Trophoblast cell (in vitro differentiated cells and primary cell): ENCODE measurements around the gene PAQR9.

Experiments
- DNase-seq, 2 donors: peaks; one replicate each; pipeline ENCODE4 v3.0.0-alpha.2; 2016
- H2AFZ ChIP-seq: 2 replicates; pipeline ENCODE4 v1.6.1; 2013; ENCODE audit warnings: low read length, moderate library complexity, mild to moderate bottlenecking; ENCODE audit not compliant: insufficient read depth, poor library complexity
- H2AK5ac ChIP-seq: 2 replicates; pipeline ENCODE4 v1.6.1; 2013; ENCODE audit warnings: mild to moderate bottlenecking, low read length
- H2BK120ac ChIP-seq: 2 replicates; pipeline ENCODE4 v1.6.1; 2013; ENCODE audit warnings: low read length, mild to moderate bottlenecking, moderate library complexity; ENCODE audit not compliant: insufficient read depth, poor library complexity
- H2BK12ac ChIP-seq: 2 replicates; pipeline ENCODE4 v1.6.1; 2013; ENCODE audit warnings: mild to moderate bottlenecking, low read length, moderate library complexity
- H2BK5ac ChIP-seq: 2 replicates; pipeline ENCODE4 v1.6.1; 2013; ENCODE audit warnings: low read length, low read depth, moderate library complexity, mild to moderate bottlenecking; ENCODE audit not compliant: poor library complexity
- H3K14ac ChIP-seq: 2 replicates; pipeline ENCODE4 v1.6.1; 2013; ENCODE audit warnings: mild to moderate bottlenecking, low read length
- H3K18ac ChIP-seq: 2 replicates; pipeline ENCODE4 v1.6.1; 2013; ENCODE audit warnings: mild to moderate bottlenecking, low read length
- H3K23ac ChIP-seq: 2 replicates; pipeline ENCODE4 v1.6.1; 2013; ENCODE audit warnings: low read length
- H3K27ac ChIP-seq: 2 replicates; pipeline ENCODE4 v1.5.1; 2013; ENCODE audit warnings: low read depth, mild to moderate bottlenecking, inconsistent platforms, low read length, moderate library complexity
- H3K27me3 ChIP-seq: 2 replicates; pipeline ENCODE4 v1.6.1; 2013; ENCODE audit warnings: inconsistent platforms, mild to moderate bottlenecking, low read length, moderate library complexity; ENCODE audit not compliant: insufficient read depth
- H3K36me3 ChIP-seq, 2 experiments: 1 replicate in 1 of 2; 2 replicates in 1 of 2; pipeline ENCODE4 v1.6.1; 2013; ENCODE audit warnings: low read length in 2 of 2, mild to moderate bottlenecking in 2 of 2, moderate library complexity in 1 of 2; ENCODE audit not compliant: insufficient read depth in 2 of 2, control insufficient read depth in 1 of 2
- H3K4ac ChIP-seq: 2 replicates; pipeline ENCODE4 v1.6.1; 2013; ENCODE audit warnings: low read depth, mild to moderate bottlenecking, low read length, moderate library complexity
- H3K4me1 ChIP-seq, 2 experiments: 1 replicate in 1 of 2; 2 replicates in 1 of 2; pipeline ENCODE4 v1.6.1; 2013; ENCODE audit warnings: low read length in 2 of 2, mild to moderate bottlenecking in 2 of 2, moderate library complexity in 1 of 2; ENCODE audit not compliant: insufficient read depth in 2 of 2, control insufficient read depth in 1 of 2
- H3K4me2 ChIP-seq: 2 replicates; pipeline ENCODE4 v1.6.1; 2013; ENCODE audit warnings: inconsistent platforms, mild to moderate bottlenecking, low read length, moderate library complexity
- H3K4me3 ChIP-seq: 2 replicates; pipeline ENCODE4 v1.5.1; 2013; ENCODE audit warnings: mild to moderate bottlenecking, low read depth, low read length, inconsistent platforms
- H3K79me1 ChIP-seq: one replicate; pipeline ENCODE4 v1.6.1; 2013; ENCODE audit warnings: low read length
- H3K79me2 ChIP-seq: 2 replicates; pipeline ENCODE4 v1.6.1; 2013; ENCODE audit warnings: low read length, mild to moderate bottlenecking; ENCODE audit not compliant: control insufficient read depth, insufficient read depth, poor library complexity
- H3K9ac ChIP-seq: 2 replicates; pipeline ENCODE4 v1.6.1; 2013; ENCODE audit warnings: mild to moderate bottlenecking, low read length
- H3K9me3 ChIP-seq: 2 replicates; pipeline ENCODE4 v1.6.1; 2013; ENCODE audit warnings: low read depth, mild to moderate bottlenecking, control low read depth, inconsistent platforms, low read length; ENCODE audit not compliant: insufficient read depth
- H4K12ac ChIP-seq: 2 replicates; pipeline ENCODE4 v1.6.1; 2013; ENCODE audit warnings: low read depth, mild to moderate bottlenecking, low read length, moderate library complexity
- H4K8ac ChIP-seq: 2 replicates; pipeline ENCODE4 v1.6.1; 2013; ENCODE audit warnings: low read depth, mild to moderate bottlenecking, low read length, moderate library complexity
- H4K91ac ChIP-seq: one replicate; pipeline ENCODE4 v1.6.1; 2013; ENCODE audit warnings: low read depth, mild to moderate bottlenecking, low read length, moderate library complexity
- WGBS: extraction: QIAGEN DNeasy Blood & Tissue Kit; methylation state at CpG from one replicate; pipeline ENCODE4 v1.1.7; 2013; ENCODE audit warnings: missing lambda C conversion rate; ENCODE audit not compliant: insufficient read length, insufficient coverage; ENCODE audit errors: extremely low coverage; 5-methylcytosine and 5-hydroxymethylcytosine counted together

The PAQR9 gene

GRCh38 chr3:142930463-142930862, 33.0 kb downstream of the PAQR9 start:
- no peaks in the 10 kb centered on the region for H3K9me3 ChIP-seq
- H3K4me1 ChIP-seq: no peaks in the 10 kb centered on the region
- no peak overlapping the region for H3K4me2 ChIP-seq
- H4K12ac ChIP-seq: no peak overlapping the region
- no peaks in the 10 kb centered on the region for H3K79me2 ChIP-seq
- no peak overlapping the region for H3K14ac ChIP-seq
- no peak overlapping the region for H2AK5ac ChIP-seq
- no peak overlapping the region for H4K91ac ChIP-seq
- no peak overlapping the region for H3K4ac ChIP-seq
- no peak overlapping the region for H2AFZ ChIP-seq
- no peak overlapping the region for H2BK120ac ChIP-seq
- peak in 1 of 2 donors; percentile 31 for DNase-seq
- WGBS: no CpG with 5 or more reads among the region's 3 CpGs
- H2BK12ac ChIP-seq: no peak overlapping the region
- H3K4me3 ChIP-seq: no peak overlapping the region
- no peak overlapping the region for H2BK5ac ChIP-seq
- H3K18ac ChIP-seq: no peak overlapping the region
- no peak overlapping the region for H3K23ac ChIP-seq
- H3K36me3 ChIP-seq: no peaks in the 10 kb centered on the region
- H4K8ac ChIP-seq: no peak overlapping the region
- H3K27ac ChIP-seq: no peak overlapping the region
- no peaks in the 10 kb centered on the region for H3K27me3 ChIP-seq
- H3K79me1 ChIP-seq: no peaks in the 10 kb centered on the region
- H3K9ac ChIP-seq: no peak overlapping the region

DNA sequence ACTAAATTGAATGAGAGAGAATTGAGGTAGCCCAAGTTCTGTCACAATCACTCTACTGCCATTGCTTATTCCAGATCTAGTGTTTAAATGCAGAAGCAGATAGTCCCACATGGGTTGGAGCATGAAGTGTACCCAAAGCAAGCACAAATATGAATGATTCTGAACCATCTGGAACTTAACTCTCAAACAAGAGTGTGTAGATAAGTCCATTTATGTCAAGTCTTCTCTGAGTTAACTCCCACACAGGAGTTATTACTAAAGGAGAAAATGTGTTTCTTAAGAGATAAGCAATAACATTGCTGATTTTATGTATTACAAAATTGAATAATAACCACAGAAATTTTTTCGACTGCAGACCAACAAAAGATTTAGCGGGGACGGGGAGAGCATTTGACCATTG, 33.6 kb downstream of the PAQR9 start:
- Histone ChIP-seq H3K23ac (no peak overlapping the region), H3K27ac (no peak overlapping the region), H4K8ac (no peak overlapping the region), H3K79me1 (no peaks in the 10 kb centered on the region), H3K9me3 (no peaks in the 10 kb centered on the region), H3K79me2 (no peaks in the 10 kb centered on the region), H2BK5ac (no peak overlapping the region), H4K12ac (no peak overlapping the region), H3K27me3 (no peaks in the 10 kb centered on the region), H2BK120ac (no peak overlapping the region), H4K91ac (no peak overlapping the region), H3K4me2 (no peak overlapping the region), H3K4me3 (no peak overlapping the region), H2AK5ac (no peak overlapping the region), H3K14ac (no peak overlapping the region), H3K18ac (no peak overlapping the region), H3K36me3 (no peaks in the 10 kb centered on the region), H3K9ac (no peak overlapping the region), H2AFZ (no peak overlapping the region), H2BK12ac (no peak overlapping the region), H3K4ac (no peak overlapping the region), H3K4me1 (no peaks in the 10 kb centered on the region)
- no CpG with 5 or more reads among the region's 3 CpGs for WGBS
- no peak for DNase-seq

DNA sequence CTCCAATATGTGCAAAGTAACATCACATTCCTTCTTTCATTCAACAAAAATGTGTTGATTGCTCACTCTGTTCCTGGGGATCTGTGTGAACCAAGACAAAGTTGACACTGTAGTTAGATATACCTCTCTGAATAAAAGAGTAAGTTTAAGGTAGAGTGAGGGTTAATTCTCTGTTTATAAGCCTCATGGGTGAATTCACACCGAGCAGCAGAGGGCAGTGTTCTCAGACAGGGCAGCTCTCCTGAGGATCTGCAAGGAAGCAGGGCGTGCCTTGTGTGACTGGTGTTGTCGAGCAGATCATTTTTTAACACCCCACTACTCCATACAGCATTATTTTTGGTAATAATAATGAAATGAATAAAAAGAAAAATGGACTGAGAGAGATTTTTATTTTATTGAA, 34.4 kb downstream of the PAQR9 start:
- whole genome bisulfite sequencing: no CpG with 5 or more reads among the region's 3 CpGs
- H3K4me1 ChIP-seq: no peaks in the 10 kb centered on the region

DNA sequence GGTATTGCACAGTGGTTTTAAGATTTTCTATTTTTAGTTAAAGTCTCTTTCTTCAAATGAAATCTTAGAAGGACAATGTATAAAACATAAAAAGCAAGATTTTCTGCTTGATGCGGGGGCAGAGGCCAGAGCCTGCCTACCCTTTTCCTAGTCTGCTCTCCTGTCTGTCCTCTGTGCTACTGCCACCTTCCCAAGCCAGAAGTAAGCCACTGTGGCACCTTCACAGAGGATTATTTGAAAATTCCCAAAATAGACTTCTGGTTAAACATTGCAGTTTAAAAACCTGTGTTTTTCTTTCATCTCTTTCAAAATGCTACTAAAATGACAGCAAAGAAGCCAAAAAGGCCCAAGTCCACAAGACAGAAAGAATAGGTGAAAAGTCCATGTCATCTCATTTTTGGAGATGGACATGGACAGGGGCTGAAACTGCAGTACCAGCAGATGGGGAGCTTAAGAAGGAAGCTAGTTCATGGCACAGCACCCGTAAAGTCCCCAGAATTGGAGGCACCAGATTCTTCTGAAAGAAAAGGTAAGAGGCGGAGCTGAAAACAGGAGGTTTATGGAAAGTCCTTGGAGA, 37.0 kb downstream of the PAQR9 start:
- WGBS: no CpG with 5 or more reads among the region's 3 CpGs
- H3K9me3 ChIP-seq: no peaks in the 10 kb centered on the region
- no peak overlapping the region for H2AK5ac ChIP-seq
- no peak overlapping the region for H3K4ac ChIP-seq
- no peak overlapping the region for H4K91ac ChIP-seq
- no peaks in the 10 kb centered on the region for H3K4me1 ChIP-seq
- no peak overlapping the region for H4K8ac ChIP-seq
- no peaks in the 10 kb centered on the region for H3K79me2 ChIP-seq
- H3K9ac ChIP-seq: no peak overlapping the region
- H2AFZ ChIP-seq: no peak overlapping the region
- H3K27ac ChIP-seq: no peak overlapping the region
- H3K4me3 ChIP-seq: no peak overlapping the region
- no peak overlapping the region for H3K18ac ChIP-seq
- H4K12ac ChIP-seq: no peak overlapping the region
- H2BK5ac ChIP-seq: no peak overlapping the region
- DNase-seq: no peak
- H3K14ac ChIP-seq: no peak overlapping the region
- no peak overlapping the region for H2BK12ac ChIP-seq
- no peak overlapping the region for H3K23ac ChIP-seq
- no peaks in the 10 kb centered on the region for H3K36me3 ChIP-seq
- no peaks in the 10 kb centered on the region for H3K27me3 ChIP-seq
- no peak overlapping the region for H2BK120ac ChIP-seq
- H3K79me1 ChIP-seq: no peaks in the 10 kb centered on the region
- no peak overlapping the region for H3K4me2 ChIP-seq

More for the DNA sequence above, 34.4 kb downstream of the PAQR9 start:
- Histone ChIP-seq H3K79me1 (no peaks in the 10 kb centered on the region), H2AK5ac (no peak overlapping the region), H3K23ac (no peak overlapping the region), H3K9me3 (no peaks in the 10 kb centered on the region), H4K12ac (no peak overlapping the region), H3K18ac (no peak overlapping the region), H3K4me2 (no peak overlapping the region), H2AFZ (no peak overlapping the region), H3K4me3 (no peak overlapping the region), H2BK12ac (no peak overlapping the region), H3K27ac (no peak overlapping the region), H3K9ac (no peak overlapping the region), H3K14ac (no peak overlapping the region), H2BK120ac (no peak overlapping the region), H3K4ac (no peak overlapping the region), H3K79me2 (no peaks in the 10 kb centered on the region), H3K36me3 (no peaks in the 10 kb centered on the region), H3K27me3 (no peaks in the 10 kb centered on the region), H4K8ac (no peak overlapping the region), H4K91ac (no peak overlapping the region), H2BK5ac (no peak overlapping the region)
- DNase-seq: peak in 1 of 2 donors; percentile 66
